ENCODE measurements around the gene ERC2.

DNA sequence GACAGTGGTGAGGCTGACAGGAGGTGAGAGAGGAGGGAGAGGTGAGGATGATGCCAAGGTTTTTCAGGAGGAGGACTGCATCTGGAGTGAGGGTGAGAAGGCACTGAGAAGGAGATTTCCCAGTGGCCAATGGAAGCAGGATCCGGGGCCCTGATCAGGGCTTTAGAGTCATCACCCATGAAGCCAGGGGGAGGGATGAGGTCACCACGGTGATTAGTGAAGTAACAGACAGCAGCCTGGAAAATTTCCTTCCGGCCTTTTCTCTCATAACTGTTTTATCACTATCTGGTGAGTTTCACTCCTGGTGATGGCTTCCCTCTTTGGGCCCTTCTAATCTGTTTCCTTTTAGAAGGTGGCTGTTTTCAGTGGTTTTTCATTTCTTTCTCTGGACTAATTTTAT is 900.7 kb downstream of the ERC2 start:
- TF ChIP-seq GATA3 (IDR thresholded peaks at IDR 0.05; ENCODE audit: low read depth, low read length) (no peak), GATA2 (IDR thresholded peaks at IDR 0.05; ENCODE audit: low read depth, low read length) (no peak)

Measured in SH-SY5Y (cell line).